EL (cell line): ENCODE data around the gene CCDC15.
A peak's percentile ranks its signal among the peaks of the same experiment; 100 is the strongest.
"Not testable (repeated sequence)": the region's sequence is repeated elsewhere in the genome, so short reads cannot be mapped to it uniquely, and the experiment has no call there.

Source experiments
- DNase-seq: peaks from one replicate; pipeline ENCODE4 v3.0.0-alpha.2; 2016

CCDC15 gene

DNA sequence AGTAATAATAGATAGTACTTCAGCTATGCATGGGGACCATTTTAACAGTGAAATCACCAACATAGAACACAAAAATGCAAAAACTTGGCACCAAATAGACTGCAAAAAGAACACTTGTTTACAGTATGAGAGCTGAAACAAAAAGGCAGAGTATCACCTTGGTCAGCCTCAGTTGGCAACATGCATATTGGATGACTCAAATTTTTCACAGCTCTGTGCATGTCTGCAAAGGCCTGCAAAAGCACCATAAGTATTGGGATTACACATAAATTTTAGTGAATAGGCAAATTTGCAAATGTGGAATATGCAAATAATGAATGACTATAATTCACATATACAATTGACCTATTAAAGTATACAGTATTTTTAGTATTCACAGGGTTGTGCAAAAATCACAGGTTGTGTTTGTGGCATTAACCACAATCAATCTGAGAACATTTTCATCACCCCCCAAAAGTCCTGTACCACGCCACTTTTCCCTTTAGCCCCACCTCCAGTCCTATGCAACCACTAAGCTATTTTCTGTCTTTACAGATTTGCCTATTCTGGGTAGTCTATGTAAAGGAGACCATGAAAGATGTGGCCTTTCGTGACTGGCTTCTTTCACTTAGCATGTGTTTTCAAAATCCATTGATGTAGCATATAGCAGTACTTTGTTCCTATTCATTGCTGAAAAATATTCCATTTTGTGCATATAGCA, 47.2 kb downstream of the CCDC15 start:
- DNase-seq, result no peak

- no peak for DNase-seq
These were observed 47.8 kb downstream of the CCDC15 start for GRCh38 chr11:125001849-125002248.

GRCh38 chr11:125005491-125005890, 51.5 kb downstream of the CCDC15 start:
- DNase-seq, result no peak

DNA sequence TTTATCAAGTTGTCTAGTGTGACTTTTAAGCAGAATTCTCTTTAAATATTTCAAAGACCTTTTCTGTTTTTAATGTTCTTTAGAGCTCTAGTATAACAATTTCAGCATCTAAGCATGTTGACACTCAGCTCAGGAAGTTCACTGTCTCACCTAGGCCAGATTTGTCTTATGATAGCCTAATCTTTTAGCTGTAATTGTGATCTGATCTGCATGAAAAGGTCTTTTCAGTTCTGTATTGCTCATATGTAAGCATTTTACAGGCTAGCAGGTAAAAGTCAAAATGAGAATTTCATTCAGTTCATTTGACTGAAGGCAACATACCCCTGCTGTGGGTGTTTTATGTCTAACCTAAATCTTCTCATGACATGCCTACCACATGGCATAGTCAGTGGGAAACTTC, 62.4 kb downstream of the CCDC15 start:
- DNase-seq, result no peak

- DNase-seq, result no peak
These were observed 66.3 kb downstream of the CCDC15 start for GRCh38 chr11:125020342-125020741.

DNA sequence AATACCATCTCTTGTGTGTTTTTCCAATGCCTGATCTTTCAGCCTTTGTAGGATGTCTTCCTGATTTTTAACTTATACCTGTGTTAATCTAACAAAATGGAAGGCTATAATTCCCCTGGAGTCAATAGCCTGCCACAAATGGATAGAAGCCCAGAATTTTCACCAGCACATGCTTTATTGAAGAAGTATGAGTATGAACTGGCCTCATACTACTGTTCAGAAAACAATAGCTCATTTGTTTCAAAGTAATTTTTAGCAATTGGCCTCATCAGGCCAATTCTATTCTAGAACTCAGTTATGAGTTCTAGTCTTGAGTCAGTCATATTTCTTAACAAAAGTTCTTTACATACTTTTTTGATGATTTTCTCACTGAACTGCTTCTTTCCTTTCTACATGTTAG, 68.5 kb downstream of the CCDC15 start:
- no peak for DNase-seq

- DNase-seq, result no peak
These were observed 72.0 kb downstream of the CCDC15 start for GRCh38 chr11:125025968-125026367.

DNA sequence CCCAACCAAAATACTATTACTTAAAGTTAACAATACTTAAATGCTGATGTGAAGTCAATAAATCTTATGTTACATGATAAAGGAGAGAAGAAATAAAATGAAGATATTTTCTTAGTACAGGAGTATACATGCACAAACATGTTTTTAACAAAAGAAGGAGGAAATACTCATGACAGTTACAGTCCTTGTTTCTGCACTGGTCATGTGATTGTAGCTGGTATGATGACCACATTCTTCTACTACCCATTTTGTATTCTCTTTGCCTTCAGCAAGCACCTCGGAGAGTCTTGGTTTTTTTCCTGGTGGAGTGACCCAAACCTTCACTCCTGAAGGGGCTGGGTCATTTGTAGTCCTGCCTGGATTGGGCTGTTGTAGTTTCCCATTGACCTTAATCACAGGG, 75.4 kb downstream of the CCDC15 start:
- not testable (repeated sequence) for DNase-seq

DNA sequence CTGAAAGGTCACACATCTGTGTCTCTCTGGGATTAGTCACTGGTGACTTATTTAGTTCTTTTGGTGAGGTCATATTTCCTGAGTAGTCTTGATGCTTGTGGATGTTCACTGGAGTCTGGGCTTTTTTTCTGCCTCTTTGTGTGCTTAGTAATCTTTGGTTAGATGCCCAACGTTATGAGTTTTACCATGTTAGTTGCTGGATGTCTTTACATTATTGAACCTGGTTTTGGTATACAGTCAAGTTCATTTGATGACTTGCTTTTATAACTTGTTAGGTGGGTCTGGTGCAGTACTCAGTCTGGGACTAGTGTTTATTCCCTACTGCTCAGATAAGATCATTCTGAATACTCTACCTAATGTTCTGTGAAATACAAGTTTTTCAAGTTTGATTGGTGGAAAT, 82.9 kb downstream of the CCDC15 start:
- peak; percentile 89 for DNase-seq

GRCh38 chr11:125049164-125049792, 95.3 kb downstream of the CCDC15 start:
- no peak for DNase-seq

- no peak for DNase-seq
These were observed 98.0 kb downstream of the CCDC15 start for GRCh38 chr11:125052047-125052446.

DNA sequence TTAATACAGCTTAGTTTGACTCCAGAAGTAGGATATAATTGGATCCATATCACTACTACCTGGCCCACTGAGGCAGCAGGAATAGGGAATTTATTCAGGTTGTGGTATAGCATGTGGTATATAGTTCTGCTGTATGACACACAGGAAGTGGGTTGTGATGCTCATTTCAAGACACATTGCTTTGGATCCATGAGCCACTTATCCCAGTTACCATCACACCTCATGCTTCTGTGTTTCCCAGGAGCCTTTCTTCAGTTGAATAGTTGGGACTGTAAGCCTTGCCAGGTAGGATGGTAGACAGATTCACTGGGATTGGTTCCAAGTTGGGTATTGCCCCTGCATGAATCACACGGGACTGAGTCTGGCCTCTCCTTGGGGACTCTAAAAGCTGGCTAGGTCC, 99.2 kb downstream of the CCDC15 start:
- peak; percentile 10 for DNase-seq

- DNase-seq, result no peak
These were observed 101.2 kb downstream of the CCDC15 start for GRCh38 chr11:125055107-125055715.

DNA sequence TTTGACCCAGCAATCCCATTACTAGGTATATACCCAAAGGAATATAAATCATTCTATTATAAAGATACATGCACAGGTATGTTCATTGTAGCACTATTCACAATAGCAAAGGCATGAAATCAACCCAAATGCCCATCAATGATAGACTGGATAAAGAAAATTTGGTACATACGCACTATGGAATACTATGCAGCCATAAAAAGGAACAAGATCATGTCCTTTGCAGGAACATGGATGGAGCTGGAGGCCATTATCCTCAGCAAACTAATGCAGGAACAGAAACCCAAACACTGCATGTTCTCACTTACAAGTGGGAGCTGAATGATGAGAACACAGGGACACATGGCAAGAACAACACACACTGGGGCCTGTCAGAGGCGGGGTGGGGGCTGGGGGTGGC, 102.1 kb downstream of the CCDC15 start:
- not testable (repeated sequence) for DNase-seq

DNA sequence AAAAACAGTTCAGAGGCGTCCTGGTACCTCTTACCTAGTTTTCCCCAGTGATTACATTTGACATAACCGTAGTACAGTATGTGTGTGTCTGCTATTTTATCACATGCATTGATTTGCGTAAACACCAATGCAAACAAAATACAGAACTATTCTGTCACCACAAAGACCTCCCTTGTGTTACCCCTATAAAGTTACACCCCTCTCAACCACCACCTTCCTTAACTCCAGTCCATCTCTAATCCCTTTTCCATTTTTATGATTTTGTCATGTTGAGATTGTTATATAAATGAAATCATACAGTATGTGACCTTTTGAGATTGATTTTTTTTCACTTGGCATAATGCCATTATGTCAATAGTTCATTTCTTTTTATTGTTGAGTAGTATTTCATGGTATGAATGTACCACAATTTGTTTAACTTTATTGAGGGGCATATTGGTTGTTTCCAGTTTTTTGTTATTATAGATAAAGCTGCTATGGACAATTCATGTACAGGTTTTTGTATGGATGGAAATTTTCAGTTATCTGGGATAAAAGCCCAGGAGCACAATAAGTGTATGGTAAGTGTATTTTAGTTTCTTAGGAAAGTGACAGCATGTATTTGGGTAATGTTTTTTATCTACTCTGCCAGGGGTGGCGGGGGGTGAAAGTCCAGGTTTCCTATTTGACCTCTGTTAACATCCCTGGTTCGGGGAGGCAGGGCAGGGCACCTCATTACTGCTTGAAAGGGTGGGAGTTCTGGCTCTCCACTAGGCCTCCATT, 103.1 kb downstream of the CCDC15 start:
- no peak for DNase-seq

GRCh38 chr11:125057693-125058016, 103.7 kb downstream of the CCDC15 start:
- no peak for DNase-seq

GRCh38 chr11:125061281-125061680, 107.3 kb downstream of the CCDC15 start:
- DNase-seq, result no peak

DNA sequence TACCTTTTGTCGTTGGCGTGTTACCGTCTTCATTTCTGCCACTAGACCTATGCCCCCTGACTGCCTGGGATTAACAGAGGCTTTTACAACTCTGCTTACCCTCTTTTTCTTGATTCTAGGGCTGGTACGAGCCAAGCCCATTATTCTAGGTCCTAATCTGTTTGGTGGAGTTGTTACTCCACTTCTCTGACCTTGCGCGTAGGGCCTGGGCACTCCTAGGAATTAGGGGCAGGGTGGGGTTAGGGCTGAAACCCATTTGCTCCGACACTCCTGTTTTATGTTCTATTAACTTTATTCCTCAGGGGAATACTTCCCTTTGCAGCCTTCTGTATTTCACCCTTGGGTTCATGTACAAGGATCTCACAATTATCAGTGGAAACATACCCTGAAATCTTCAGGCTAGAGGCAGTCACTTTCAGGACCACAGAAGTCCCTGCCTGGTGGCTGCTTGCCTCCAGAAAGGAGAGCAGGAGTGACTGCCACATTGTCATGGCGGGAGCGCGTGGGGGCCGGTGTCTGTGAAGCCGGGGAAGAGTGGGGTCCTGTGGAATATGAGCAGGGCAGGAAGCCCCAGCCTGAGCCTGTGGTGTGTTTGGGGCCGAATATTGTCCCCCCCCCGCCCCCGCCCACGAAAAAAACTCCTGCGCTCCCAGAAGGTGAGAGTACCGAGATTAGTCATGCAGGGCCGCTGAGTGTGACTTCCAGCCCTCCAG, 108.4 kb downstream of the CCDC15 start:
- DNase-seq, result no peak

DNA sequence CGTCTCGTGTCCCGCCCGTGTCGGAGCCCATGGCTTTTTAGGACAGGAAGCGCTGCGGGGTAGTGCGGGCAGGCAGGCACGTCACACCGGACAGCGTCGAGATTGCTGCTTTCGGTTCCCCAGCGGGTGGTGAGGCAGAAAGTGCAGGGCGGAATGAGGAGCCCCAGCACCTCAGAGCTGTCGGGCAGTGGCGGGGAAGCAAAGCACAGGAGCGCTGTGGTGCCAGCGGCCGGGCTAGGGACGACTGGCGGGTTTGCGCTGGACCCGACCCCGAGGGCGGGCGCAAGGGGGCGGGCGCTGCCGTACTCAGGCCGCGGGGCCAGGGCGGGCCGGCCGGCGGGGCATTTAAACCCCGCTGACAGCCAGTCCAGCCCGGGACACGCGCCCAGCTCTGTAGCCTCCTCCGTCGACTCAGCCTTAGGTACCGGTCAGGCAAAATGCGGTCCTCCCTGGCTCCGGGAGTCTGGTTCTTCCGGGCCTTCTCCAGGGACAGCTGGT, 109.0 kb downstream of the CCDC15 start, which contains the start of gene SLC37A2:
Gene SLC37A2, plus strand, starts transcription at position 375 of the 498 bp plus-strand sequence. Its CDS starts 63 bp downstream, at position 438.
- peak; percentile 78 for DNase-seq

DNA sequence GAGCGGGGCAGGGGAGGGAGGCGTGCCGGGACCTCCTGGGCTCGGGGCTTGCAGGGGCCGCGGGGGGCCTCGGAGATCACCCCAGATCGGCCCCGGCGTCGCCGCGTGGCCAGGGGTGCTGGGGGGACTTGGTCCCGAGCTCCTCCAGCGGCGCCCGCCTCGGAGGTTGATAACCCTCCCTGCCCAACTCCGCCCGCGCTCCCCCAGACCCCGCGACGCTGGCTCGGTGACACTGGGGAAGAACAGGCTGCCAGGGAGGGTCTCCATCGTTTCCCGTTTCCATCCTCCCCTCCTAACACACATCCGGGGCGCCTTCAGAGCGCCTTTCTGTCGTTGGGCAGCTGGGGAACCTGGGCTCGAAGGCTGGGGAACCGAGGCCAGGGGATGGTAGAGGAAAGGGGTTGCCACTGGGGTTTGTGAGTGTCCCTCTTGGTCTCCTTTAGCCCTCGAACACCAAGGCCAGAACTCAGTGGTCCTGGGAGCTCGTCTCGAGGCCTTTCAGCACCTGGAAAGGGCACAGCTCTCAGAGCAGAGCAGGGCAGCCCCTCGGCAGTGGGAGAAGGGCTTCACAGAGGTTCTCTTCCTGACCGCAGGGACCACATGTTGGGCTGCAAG, 109.5 kb downstream of the CCDC15 start:
- DNase-seq, result peak; percentile 21

DNA sequence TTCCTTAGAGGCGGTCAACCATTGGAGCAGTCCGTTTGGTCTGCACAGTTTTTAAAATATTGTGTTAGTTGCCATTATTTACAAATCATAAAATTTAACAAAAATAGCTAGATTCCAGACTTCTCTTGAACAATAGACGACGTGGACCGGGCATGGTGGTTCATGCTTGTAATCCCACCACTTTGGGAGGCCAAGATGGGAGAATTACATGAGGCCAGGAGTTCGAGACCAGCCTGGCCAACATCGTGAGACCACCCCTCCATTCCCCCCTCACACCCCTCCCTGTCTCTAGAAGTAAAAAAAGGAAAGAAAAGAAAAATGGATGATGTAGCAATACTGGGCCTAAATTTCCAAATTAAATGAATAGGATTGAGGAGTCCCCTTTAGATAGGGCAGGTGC, 110.1 kb downstream of the CCDC15 start:
- DNase-seq, result no peak

DNA sequence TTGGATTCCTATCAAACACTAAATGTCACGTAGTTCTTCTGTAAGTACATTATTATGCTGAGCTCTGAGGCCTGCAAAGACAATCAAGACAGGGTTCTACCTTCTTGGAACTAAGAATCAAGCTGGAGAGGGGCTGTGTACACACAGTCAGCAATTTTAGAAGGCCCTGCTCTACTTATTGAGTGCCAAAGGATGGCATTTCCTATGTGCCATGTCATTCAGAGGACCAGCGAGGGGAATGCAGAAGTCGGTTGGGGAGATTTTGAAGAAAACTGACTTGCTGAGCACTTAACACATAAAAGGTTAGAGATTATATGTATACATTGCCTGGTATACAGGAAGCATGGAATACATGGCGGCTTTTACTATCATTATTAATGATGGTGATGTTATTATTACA, 114.4 kb downstream of the CCDC15 start:
- no peak for DNase-seq
